ENCODE results near the gene MEOX2.

MEOX2 gene

DNA sequence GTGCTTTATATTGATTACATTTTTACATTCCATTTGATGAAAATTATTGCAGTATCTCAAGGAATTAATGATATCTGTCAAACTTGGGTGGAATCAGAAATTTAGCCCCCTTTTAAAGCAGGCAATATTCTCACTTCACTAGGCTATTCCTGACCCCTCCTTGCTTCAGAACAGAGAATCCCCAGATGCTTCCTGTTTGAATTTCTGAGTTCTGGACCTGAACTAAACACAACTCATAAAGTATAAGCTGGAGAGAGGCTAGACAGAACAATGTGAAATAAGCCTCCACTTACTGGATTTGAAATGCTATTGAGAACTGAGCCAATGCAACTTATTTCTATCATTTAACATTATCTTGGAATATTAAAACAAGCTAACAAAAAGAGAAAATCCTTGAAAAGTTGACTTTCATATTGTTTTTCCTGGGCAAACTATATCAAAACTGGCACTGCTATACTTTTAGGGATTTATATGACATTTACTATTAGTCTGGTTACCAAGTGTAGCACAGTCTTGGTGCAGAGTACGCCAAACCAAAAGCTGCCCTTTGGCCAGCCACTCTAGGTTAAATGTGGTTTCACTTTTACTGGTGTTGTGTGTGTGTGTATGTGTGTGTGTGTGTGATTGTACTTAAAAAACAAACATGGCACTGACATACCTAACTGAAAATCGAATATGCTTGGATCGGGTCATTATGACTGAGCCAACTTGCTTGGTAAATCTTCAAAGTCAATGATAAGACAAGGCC lies 105.7 kb downstream of the MEOX2 start:
- Histone ChIP-seq H3K27me3 (ENCODE audit: insufficient read depth, low read length, poor library complexity, severe bottlenecking) (no peaks in the 10 kb centered on the region), H3F3A (ENCODE audit: low read depth) (no peaks in the 10 kb centered on the region), H3K4me1 (ENCODE audit: insufficient read depth, low read length, poor library complexity, severe bottlenecking) (no peaks in the 10 kb centered on the region), H3K36me3 (ENCODE audit: insufficient read depth, low read length) (no peaks in the 10 kb centered on the region), H3K4me2 (ENCODE audit: low read depth, low read length, poor library complexity, severe bottlenecking) (no peak overlapping the region), H3K4me3 (ENCODE audit: low read length, poor library complexity, severe bottlenecking) (no peak overlapping the region), H3K9me3 (ENCODE audit: insufficient read depth, low read depth, low read length) (peaks cover 2% of the 10 kb centered on the region; the same call in 1 of the 2 replicates), H2AFZ (ENCODE audit: low read length) (no peak overlapping the region), H3K9ac (ENCODE audit: low read depth, low read length, poor library complexity, severe bottlenecking) (no peak overlapping the region), H4K20me1 (ENCODE audit: insufficient read depth, low read length, poor library complexity, severe bottlenecking) (no peaks in the 10 kb centered on the region), H3K79me2 (ENCODE audit: insufficient read depth, low read length) (no peaks in the 10 kb centered on the region), H3K9me2 (replicated peaks; ENCODE audit: low read depth, low read length) (no peaks in the 10 kb centered on the region)
- no peak for TF ChIP-seq EZH2phosphoT487 (IDR thresholded peaks at IDR 0.05; ENCODE audit: borderline replicate concordance)
- TF ChIP-seq, protein P1, sequence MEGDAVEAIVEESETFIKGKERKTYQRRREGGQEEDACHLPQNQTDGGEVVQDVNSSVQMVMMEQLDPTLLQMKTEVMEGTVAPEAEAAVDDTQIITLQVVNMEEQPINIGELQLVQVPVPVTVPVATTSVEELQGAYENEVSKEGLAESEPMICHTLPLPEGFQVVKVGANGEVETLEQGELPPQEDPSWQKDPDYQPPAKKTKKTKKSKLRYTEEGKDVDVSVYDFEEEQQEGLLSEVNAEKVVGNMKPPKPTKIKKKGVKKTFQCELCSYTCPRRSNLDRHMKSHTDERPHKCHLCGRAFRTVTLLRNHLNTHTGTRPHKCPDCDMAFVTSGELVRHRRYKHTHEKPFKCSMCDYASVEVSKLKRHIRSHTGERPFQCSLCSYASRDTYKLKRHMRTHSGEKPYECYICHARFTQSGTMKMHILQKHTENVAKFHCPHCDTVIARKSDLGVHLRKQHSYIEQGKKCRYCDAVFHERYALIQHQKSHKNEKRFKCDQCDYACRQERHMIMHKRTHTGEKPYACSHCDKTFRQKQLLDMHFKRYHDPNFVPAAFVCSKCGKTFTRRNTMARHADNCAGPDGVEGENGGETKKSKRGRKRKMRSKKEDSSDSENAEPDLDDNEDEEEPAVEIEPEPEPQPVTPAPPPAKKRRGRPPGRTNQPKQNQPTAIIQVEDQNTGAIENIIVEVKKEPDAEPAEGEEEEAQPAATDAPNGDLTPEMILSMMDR (conservative IDR thresholded peaks at IDR 0.05; ENCODE audit: low read length), result no peak

DNA sequence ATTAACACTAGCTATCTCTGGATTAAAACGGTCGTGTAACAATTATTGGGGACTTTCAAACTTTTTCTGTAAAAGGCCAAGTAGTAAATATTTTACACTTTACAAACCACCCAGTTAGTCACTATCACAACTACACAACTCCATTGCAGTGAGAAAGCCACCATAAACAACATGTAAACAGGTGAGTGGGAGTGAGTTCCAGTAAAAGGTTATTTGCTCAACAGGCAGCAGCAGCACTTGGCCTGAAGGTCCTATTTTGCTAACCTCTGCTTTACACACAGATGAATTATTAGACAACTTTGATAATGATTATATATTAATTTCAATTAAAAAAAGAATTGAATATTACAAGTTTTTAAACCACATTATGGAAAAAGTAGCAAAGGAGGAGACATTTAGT lies 108.9 kb downstream of the MEOX2 start:
- H3K4me1 ChIP-seq (ENCODE audit: insufficient read depth, low read length, poor library complexity, severe bottlenecking), result no peaks in the 10 kb centered on the region
- no peak for TF ChIP-seq EZH2phosphoT487 (IDR thresholded peaks at IDR 0.05; ENCODE audit: borderline replicate concordance)
- TF ChIP-seq, protein P1 (conservative IDR thresholded peaks at IDR 0.05; ENCODE audit: low read length), result no peak
- no peaks in the 10 kb centered on the region for H3K9me2 ChIP-seq (replicated peaks; ENCODE audit: low read depth, low read length)
- no peaks in the 10 kb centered on the region for H3K36me3 ChIP-seq (ENCODE audit: insufficient read depth, low read length)
- H3F3A ChIP-seq (ENCODE audit: low read depth), result no peaks in the 10 kb centered on the region
- H3K4me3 ChIP-seq (ENCODE audit: low read length, poor library complexity, severe bottlenecking), result no peak overlapping the region
- H3K27me3 ChIP-seq (ENCODE audit: insufficient read depth, low read length, poor library complexity, severe bottlenecking), result no peaks in the 10 kb centered on the region
- no peaks in the 10 kb centered on the region for H3K79me2 ChIP-seq (ENCODE audit: insufficient read depth, low read length)
- no peak overlapping the region for H2AFZ ChIP-seq (ENCODE audit: low read length)
- no peak overlapping the region for H3K4me2 ChIP-seq (ENCODE audit: low read depth, low read length, poor library complexity, severe bottlenecking)
- H3K9me3 ChIP-seq (ENCODE audit: insufficient read depth, low read depth, low read length), result no peaks in the 10 kb centered on the region
- H3K9ac ChIP-seq (ENCODE audit: low read depth, low read length, poor library complexity, severe bottlenecking), result no peak overlapping the region
- no peaks in the 10 kb centered on the region for H4K20me1 ChIP-seq (ENCODE audit: insufficient read depth, low read length, poor library complexity, severe bottlenecking)

DNA sequence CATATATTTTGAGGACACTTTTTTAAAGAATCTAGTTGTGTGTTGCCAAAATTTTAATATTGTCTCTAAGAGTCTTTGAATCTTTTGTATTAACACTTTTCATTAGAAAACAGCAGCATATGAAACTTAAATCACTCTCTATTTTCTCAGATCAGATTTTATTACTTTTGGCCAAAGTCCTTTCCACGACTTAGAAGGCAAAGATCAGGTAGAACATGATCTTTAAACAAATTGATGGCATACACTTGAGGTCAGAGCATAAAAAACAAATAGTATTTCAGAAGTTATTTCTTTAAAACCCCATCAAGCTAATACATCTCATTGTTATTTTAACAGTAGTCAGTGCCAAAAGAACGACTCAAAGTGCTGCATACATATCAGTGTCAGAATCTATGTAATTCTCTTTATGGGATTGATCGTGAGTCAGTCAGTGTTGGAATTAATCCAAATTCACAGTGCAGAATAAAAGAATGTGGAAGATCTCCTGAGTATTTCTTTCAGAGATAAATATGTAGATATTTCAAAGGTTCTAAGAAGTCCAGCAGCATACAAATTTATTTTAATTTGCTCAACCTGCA lies 115.1 kb downstream of the MEOX2 start:
- Histone ChIP-seq H3K27me3 (ENCODE audit: insufficient read depth, low read length, poor library complexity, severe bottlenecking) (peaks cover 4% of the 10 kb centered on the region), H2AFZ (ENCODE audit: low read length) (no peak overlapping the region), H3K4me3 (ENCODE audit: low read length, poor library complexity, severe bottlenecking) (no peak overlapping the region), H3F3A (ENCODE audit: low read depth) (no peaks in the 10 kb centered on the region), H3K9ac (ENCODE audit: low read depth, low read length, poor library complexity, severe bottlenecking) (no peak overlapping the region), H3K9me2 (replicated peaks; ENCODE audit: low read depth, low read length) (no peaks in the 10 kb centered on the region), H3K4me2 (ENCODE audit: low read depth, low read length, poor library complexity, severe bottlenecking) (no peak overlapping the region), H4K20me1 (ENCODE audit: insufficient read depth, low read length, poor library complexity, severe bottlenecking) (no peaks in the 10 kb centered on the region), H3K4me1 (ENCODE audit: insufficient read depth, low read length, poor library complexity, severe bottlenecking) (no peaks in the 10 kb centered on the region), H3K36me3 (ENCODE audit: insufficient read depth, low read length) (no peaks in the 10 kb centered on the region), H3K79me2 (ENCODE audit: insufficient read depth, low read length) (no peaks in the 10 kb centered on the region), H3K9me3 (ENCODE audit: insufficient read depth, low read depth, low read length) (no peaks in the 10 kb centered on the region)
- TF ChIP-seq EZH2phosphoT487 (IDR thresholded peaks at IDR 0.05; ENCODE audit: borderline replicate concordance), result no peak
- TF ChIP-seq, protein P1 (conservative IDR thresholded peaks at IDR 0.05; ENCODE audit: low read length), result no peak
